Measurements from ENCODE around the gene KRTAP11-1.

- no peak for TF ChIP-seq YEATS4 (CRISPR knock-in tag; IDR thresholded peaks at IDR 0.05; ENCODE audit: borderline replicate concordance)
- TF ChIP-seq, protein P1, sequence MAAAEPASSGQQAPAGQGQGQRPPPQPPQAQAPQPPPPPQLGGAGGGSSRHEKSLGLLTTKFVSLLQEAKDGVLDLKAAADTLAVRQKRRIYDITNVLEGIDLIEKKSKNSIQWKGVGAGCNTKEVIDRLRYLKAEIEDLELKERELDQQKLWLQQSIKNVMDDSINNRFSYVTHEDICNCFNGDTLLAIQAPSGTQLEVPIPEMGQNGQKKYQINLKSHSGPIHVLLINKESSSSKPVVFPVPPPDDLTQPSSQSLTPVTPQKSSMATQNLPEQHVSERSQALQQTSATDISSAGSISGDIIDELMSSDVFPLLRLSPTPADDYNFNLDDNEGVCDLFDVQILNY (CRISPR knock-in tag; conservative IDR thresholded peaks at IDR 0.05), result no peak
- TF ChIP-seq, protein P2, sequence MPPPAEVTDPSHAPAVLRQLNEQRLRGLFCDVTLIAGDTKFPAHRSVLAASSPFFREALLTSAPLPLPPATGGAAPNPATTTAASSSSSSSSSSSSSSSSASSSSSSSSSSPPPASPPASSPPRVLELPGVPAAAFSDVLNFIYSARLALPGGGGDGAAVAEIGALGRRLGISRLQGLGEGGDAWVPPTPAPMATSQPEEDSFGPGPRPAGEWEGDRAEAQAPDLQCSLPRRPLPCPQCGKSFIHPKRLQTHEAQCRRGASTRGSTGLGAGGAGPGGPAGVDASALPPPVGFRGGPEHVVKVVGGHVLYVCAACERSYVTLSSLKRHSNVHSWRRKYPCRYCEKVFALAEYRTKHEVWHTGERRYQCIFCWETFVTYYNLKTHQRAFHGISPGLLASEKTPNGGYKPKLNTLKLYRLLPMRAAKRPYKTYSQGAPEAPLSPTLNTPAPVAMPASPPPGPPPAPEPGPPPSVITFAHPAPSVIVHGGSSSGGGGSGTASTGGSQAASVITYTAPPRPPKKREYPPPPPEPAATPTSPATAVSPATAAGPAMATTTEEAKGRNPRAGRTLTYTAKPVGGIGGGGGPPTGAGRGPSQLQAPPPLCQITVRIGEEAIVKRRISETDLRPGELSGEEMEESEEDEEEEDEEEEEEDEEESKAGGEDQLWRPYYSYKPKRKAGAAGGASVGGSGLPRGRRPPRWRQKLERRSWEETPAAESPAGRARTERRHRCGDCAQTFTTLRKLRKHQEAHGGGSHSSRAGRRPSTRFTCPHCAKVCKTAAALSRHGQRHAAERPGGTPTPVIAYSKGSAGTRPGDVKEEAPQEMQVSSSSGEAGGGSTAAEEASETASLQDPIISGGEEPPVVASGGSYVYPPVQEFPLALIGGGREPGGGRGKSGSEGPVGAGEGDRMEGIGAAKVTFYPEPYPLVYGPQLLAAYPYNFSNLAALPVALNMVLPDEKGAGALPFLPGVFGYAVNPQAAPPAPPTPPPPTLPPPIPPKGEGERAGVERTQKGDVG (CRISPR knock-in tag; IDR thresholded peaks at IDR 0.05; ENCODE audit: borderline replicate concordance), result no peak
- TF ChIP-seq, protein P3, sequence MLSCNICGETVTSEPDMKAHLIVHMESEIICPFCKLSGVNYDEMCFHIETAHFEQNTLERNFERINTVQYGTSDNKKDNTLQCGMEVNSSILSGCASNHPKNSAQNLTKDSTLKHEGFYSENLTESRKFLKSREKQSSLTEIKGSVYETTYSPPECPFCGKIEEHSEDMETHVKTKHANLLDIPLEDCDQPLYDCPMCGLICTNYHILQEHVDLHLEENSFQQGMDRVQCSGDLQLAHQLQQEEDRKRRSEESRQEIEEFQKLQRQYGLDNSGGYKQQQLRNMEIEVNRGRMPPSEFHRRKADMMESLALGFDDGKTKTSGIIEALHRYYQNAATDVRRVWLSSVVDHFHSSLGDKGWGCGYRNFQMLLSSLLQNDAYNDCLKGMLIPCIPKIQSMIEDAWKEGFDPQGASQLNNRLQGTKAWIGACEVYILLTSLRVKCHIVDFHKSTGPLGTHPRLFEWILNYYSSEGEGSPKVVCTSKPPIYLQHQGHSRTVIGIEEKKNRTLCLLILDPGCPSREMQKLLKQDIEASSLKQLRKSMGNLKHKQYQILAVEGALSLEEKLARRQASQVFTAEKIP (CRISPR knock-in tag; IDR thresholded peaks at IDR 0.05; ENCODE audit: borderline replicate concordance), result no peak
- TF ChIP-seq ZNF746 (CRISPR knock-in tag; IDR thresholded peaks at IDR 0.05), result no peak
- TF ChIP-seq, protein P4, sequence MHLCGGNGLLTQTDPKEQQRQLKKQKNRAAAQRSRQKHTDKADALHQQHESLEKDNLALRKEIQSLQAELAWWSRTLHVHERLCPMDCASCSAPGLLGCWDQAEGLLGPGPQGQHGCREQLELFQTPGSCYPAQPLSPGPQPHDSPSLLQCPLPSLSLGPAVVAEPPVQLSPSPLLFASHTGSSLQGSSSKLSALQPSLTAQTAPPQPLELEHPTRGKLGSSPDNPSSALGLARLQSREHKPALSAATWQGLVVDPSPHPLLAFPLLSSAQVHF (CRISPR knock-in tag; IDR thresholded peaks at IDR 0.05), result no peak
- TF ChIP-seq EP300 (IDR thresholded peaks at IDR 0.05; ENCODE audit: low read depth in 2 of 2, low read length in 2 of 2), result no peak
- TF ChIP-seq EP300 (CRISPR knock-in tag; IDR thresholded peaks at IDR 0.05; ENCODE audit: borderline replicate concordance), result no peak
- TF ChIP-seq SP2 (CRISPR knock-in tag; IDR thresholded peaks at IDR 0.05), result no peak
Observed at GRCh38 chr21:30921129-30921528, 39.7 kb upstream of the KRTAP11-1 start.

All from HepG2 (cell line).